ENCODE data around the gene HOXA3.
A peak's percentile ranks its signal among the peaks of the same experiment; 100 is the strongest.

HOXA3 gene

GRCh38 chr7:27124902-27125689 lies 27.3 kb downstream of the HOXA3 start:
- no peaks in the 10 kb centered on the region for H3K36me3 ChIP-seq (ENCODE audit: insufficient read depth, low read length)
- H3K27ac ChIP-seq (ENCODE audit: low read depth, low read length): no peak overlapping the region
- H3K4me1 ChIP-seq (ENCODE audit: control insufficient read depth, insufficient read depth, low read length, unreplicated experiment): peaks cover 4% of the 10 kb centered on the region
- peaks cover 99% of the 10 kb centered on the region for H3K27me3 ChIP-seq (ENCODE audit: insufficient read depth, low read length)
- no peak overlapping the region for H2AFZ ChIP-seq (ENCODE audit: low read length, unreplicated experiment)
- H3K79me2 ChIP-seq (ENCODE audit: control insufficient read depth, insufficient read depth, low read length, unreplicated experiment): no peaks in the 10 kb centered on the region
- H3K4me3 ChIP-seq (ENCODE audit: low read depth, low read length): no peak overlapping the region

DNA sequence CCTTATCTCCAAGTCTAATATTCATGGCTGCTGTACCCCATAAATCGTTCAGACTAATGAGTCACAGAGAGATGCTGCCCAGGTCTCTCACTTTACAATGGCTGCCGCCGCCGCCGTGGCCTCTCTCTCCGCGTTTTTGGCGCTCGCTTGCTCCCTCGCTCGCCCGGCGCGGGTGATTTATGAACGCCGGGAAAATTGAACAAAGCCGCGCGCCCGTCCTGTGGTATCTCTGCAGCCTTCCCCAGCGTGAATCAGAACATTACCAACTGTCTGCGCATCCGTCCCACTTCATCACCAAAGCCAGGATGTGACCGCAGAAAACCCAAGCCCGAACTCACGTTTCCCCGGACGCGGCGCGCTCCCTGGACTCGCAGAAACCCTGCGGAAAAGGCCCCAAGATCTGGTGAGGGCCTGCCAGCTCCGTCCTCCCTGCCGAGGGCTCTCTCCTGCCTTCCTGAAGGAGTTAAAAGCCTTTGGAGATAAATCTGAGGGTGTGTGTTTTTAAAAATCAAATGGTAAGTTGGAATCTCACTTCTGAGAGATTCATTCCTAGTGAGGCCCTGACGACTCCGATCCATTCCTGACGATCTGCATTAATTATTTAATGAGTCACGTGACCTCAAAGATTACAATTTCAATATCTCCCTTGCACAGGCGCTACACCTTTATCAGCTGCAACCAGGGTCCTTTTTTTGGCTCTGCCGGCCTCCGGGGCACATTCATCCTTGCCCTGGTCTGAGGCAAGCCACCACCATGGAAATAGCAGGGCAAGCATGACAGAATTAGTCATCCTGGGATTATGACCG lies 28.1 kb downstream of the HOXA3 start:
- 0 out of 2 replicates have a peak overlapping the region, but pooled peaks have one; percentile 16 for H3K4me3 ChIP-seq (ENCODE audit: low read depth, low read length)
- no peaks in the 10 kb centered on the region for H3K36me3 ChIP-seq (ENCODE audit: insufficient read depth, low read length)
- no peak overlapping the region for H3K27ac ChIP-seq (ENCODE audit: low read depth, low read length)
- H3K27me3 ChIP-seq (ENCODE audit: insufficient read depth, low read length): peaks cover 99% of the 10 kb centered on the region
- H2AFZ ChIP-seq (ENCODE audit: low read length, unreplicated experiment): no peak overlapping the region
- no peaks in the 10 kb centered on the region for H3K79me2 ChIP-seq (ENCODE audit: control insufficient read depth, insufficient read depth, low read length, unreplicated experiment)
- H3K4me1 ChIP-seq (ENCODE audit: control insufficient read depth, insufficient read depth, low read length, unreplicated experiment): peaks cover 4% of the 10 kb centered on the region

GRCh38 chr7:27123477-27124053 lies 28.8 kb downstream of the HOXA3 start:
- peaks cover 4% of the 10 kb centered on the region for H3K4me1 ChIP-seq (ENCODE audit: control insufficient read depth, insufficient read depth, low read length, unreplicated experiment)
- H3K27ac ChIP-seq (ENCODE audit: low read depth, low read length): no peak overlapping the region
- H3K79me2 ChIP-seq (ENCODE audit: control insufficient read depth, insufficient read depth, low read length, unreplicated experiment): no peaks in the 10 kb centered on the region
- H2AFZ ChIP-seq (ENCODE audit: low read length, unreplicated experiment): no peak overlapping the region
- H3K4me3 ChIP-seq (ENCODE audit: low read depth, low read length): 0 out of 2 replicates have a peak overlapping the region, but pooled peaks have one; percentile 16
- peaks cover 99% of the 10 kb centered on the region for H3K27me3 ChIP-seq (ENCODE audit: insufficient read depth, low read length)
- H3K36me3 ChIP-seq (ENCODE audit: insufficient read depth, low read length): no peaks in the 10 kb centered on the region

DNA sequence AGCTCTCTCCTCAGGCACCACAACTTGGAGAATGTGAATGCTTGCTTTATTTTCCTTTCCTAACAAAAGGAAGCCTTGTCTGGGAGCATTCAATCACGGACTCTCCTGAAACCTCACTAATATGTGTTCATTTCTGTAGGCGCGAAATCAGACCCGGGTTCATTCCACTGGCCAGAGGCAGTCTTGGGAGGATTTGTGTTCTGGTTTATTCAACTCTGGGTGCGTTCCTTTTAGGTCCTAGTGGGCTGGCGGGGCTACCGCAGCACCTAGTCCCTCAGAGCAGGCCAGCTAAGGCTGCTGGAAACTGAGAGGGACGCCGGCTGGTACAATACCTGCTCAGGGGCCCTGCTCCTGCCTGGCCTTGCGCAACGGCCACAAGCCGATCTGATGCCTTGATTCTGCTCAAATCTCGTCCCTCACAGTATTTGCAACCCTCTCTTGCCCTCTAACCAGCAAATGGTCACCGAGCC lies 29.3 kb downstream of the HOXA3 start:
- H3K4me1 ChIP-seq (ENCODE audit: control insufficient read depth, insufficient read depth, low read length, unreplicated experiment): peaks cover 4% of the 10 kb centered on the region
- no peak overlapping the region for H3K27ac ChIP-seq (ENCODE audit: low read depth, low read length)
- peaks cover 99% of the 10 kb centered on the region for H3K27me3 ChIP-seq (ENCODE audit: insufficient read depth, low read length)
- no peak overlapping the region for H3K4me3 ChIP-seq (ENCODE audit: low read depth, low read length)
- H3K36me3 ChIP-seq (ENCODE audit: insufficient read depth, low read length): no peaks in the 10 kb centered on the region
- no peaks in the 10 kb centered on the region for H3K79me2 ChIP-seq (ENCODE audit: control insufficient read depth, insufficient read depth, low read length, unreplicated experiment)
- no peak overlapping the region for H2AFZ ChIP-seq (ENCODE audit: low read length, unreplicated experiment)

DNA sequence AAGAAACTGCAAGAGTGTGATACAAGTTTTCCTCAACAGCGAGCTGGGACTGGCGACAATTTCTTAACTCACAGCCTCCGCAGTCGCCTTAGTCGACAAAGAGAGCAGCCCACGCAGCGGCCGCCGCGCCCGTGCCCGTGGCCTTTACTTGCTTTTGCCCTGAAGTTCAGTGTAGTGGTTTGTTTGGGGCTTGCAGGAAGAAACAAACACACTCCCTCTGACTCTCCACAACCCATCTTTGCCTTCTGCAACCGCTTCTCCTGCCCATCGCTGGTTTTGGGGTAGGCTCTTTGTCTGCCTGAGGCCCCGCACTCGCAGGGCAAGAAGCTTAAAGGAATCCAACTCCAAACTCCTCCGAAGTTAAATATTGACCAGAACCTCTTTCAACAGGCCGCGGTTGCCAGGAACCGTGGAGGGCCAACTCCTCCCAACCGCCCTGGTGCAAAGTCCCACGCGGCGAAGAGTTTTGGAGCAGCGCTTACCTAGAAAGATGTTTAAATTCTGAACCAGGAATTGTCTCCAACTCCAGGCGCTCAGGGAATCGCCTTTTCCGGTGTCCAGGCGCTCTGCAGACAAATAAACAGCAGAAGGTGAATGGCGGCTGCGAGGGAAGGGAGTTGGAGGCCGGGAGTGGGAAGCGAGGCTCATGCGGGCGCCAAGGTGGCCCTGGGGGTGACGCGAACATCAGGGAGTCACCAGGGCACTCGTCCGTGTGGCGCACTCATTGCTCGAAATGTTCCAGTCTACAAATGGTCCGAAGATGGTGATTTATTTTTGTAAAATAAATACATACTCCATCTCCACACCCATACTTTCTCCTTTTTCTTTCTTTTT lies 30.1 kb downstream of the HOXA3 start:
- peaks cover 4% of the 10 kb centered on the region for H3K4me1 ChIP-seq (ENCODE audit: control insufficient read depth, insufficient read depth, low read length, unreplicated experiment)
- H3K36me3 ChIP-seq (ENCODE audit: insufficient read depth, low read length): no peaks in the 10 kb centered on the region
- H3K4me3 ChIP-seq (ENCODE audit: low read depth, low read length): no peak overlapping the region
- H3K27me3 ChIP-seq (ENCODE audit: insufficient read depth, low read length): peaks cover 99% of the 10 kb centered on the region
- no peaks in the 10 kb centered on the region for H3K79me2 ChIP-seq (ENCODE audit: control insufficient read depth, insufficient read depth, low read length, unreplicated experiment)
- no peak overlapping the region for H2AFZ ChIP-seq (ENCODE audit: low read length, unreplicated experiment)
- no peak overlapping the region for H3K27ac ChIP-seq (ENCODE audit: low read depth, low read length)

- H3K27me3 ChIP-seq (ENCODE audit: insufficient read depth, low read length): peaks cover 99% of the 10 kb centered on the region
- H3K79me2 ChIP-seq (ENCODE audit: control insufficient read depth, insufficient read depth, low read length, unreplicated experiment): no peaks in the 10 kb centered on the region
- peaks cover 4% of the 10 kb centered on the region for H3K4me1 ChIP-seq (ENCODE audit: control insufficient read depth, insufficient read depth, low read length, unreplicated experiment)
- no peak overlapping the region for H2AFZ ChIP-seq (ENCODE audit: low read length, unreplicated experiment)
- H3K4me3 ChIP-seq (ENCODE audit: low read depth, low read length): no peak overlapping the region
- H3K36me3 ChIP-seq (ENCODE audit: insufficient read depth, low read length): no peaks in the 10 kb centered on the region
- no peak overlapping the region for H3K27ac ChIP-seq (ENCODE audit: low read depth, low read length)
Measured at GRCh38 chr7:27121684-27122076, 30.7 kb downstream of the HOXA3 start.

DNA sequence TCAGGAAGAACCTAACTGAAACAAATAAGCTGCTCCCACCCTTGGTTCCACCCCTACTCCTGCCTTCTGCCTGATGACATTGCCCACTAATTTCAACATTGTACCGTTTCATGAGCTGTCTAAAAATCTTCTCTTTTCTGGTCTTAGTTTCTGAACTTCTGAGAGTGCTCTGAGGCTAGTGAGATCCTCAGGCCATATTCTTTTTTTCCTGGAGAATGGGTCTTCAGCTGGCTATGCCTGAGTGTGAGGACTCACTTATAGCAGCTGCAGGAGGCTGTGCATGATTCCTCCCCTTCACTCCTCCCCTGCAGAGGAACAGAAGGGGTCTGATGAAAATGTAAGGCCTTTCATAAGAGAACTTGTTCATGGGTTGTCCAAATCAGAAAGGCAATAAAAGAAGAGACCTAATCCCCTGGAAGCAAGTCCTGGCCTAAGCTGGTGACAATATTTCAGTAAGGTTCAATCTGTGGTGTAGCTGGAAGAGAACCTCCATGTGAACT lies 32.9 kb downstream of the HOXA3 start:
- no peak overlapping the region for H3K4me3 ChIP-seq (ENCODE audit: low read depth, low read length)
- H3K27me3 ChIP-seq (ENCODE audit: insufficient read depth, low read length): peaks cover 98% of the 10 kb centered on the region
- H3K79me2 ChIP-seq (ENCODE audit: control insufficient read depth, insufficient read depth, low read length, unreplicated experiment): no peaks in the 10 kb centered on the region
- H3K27ac ChIP-seq (ENCODE audit: low read depth, low read length): no peak overlapping the region
- H3K36me3 ChIP-seq (ENCODE audit: insufficient read depth, low read length): no peaks in the 10 kb centered on the region
- peaks cover 4% of the 10 kb centered on the region for H3K4me1 ChIP-seq (ENCODE audit: control insufficient read depth, insufficient read depth, low read length, unreplicated experiment)
- no peak overlapping the region for H2AFZ ChIP-seq (ENCODE audit: low read length, unreplicated experiment)

- H3K79me2 ChIP-seq (ENCODE audit: control insufficient read depth, insufficient read depth, low read length, unreplicated experiment): no peaks in the 10 kb centered on the region
- H2AFZ ChIP-seq (ENCODE audit: low read length, unreplicated experiment): no peak overlapping the region
- H3K27me3 ChIP-seq (ENCODE audit: insufficient read depth, low read length): peaks cover 95% of the 10 kb centered on the region
- no peaks in the 10 kb centered on the region for H3K4me1 ChIP-seq (ENCODE audit: control insufficient read depth, insufficient read depth, low read length, unreplicated experiment)
- no peak overlapping the region for H3K4me3 ChIP-seq (ENCODE audit: low read depth, low read length)
- no peaks in the 10 kb centered on the region for H3K36me3 ChIP-seq (ENCODE audit: insufficient read depth, low read length)
- H3K27ac ChIP-seq (ENCODE audit: low read depth, low read length): no peak overlapping the region
Measured at GRCh38 chr7:27118580-27118979, 33.8 kb downstream of the HOXA3 start.

- H2AFZ ChIP-seq (ENCODE audit: low read length, unreplicated experiment): no peak overlapping the region
Measured at GRCh38 chr7:27117887-27118491, 34.4 kb downstream of the HOXA3 start.

More at GRCh38 chr7:27117887-27118491, 34.4 kb downstream of the HOXA3 start:
- Histone ChIP-seq H3K36me3 (ENCODE audit: insufficient read depth, low read length) (no peaks in the 10 kb centered on the region), H3K27me3 (ENCODE audit: insufficient read depth, low read length) (peaks cover 95% of the 10 kb centered on the region), H3K27ac (ENCODE audit: low read depth, low read length) (no peak overlapping the region), H3K79me2 (ENCODE audit: control insufficient read depth, insufficient read depth, low read length, unreplicated experiment) (no peaks in the 10 kb centered on the region), H3K4me1 (ENCODE audit: control insufficient read depth, insufficient read depth, low read length, unreplicated experiment) (no peaks in the 10 kb centered on the region), H3K4me3 (ENCODE audit: low read depth, low read length) (peak overlapping the region; percentile 67)

All from ACC112 (cell line).